Neural cell (in vitro differentiated cells): ENCODE results near the gene RNF19B. TPM values are rescaled to one million over a fixed set of nuclear protein-coding genes. Genes with fewer than 3 reads are reported as not detected.

Experiments
- H2AFZ ChIP-seq: fragments of 200-600, 300-800 bp; sonication (generic), shearing (Covaris generic); 2 replicates; pipeline ENCODE4 v1.6.0; 2014; ENCODE audit warnings: low read depth, mild to moderate bottlenecking, antibody characterized with exemption, low read length, moderate library complexity
- H3F3A ChIP-seq: fragments of 200-600 bp; shearing (Covaris generic); 2 replicates; pipeline ENCODE4 v1.6.1; 2016; ENCODE audit warnings: mild to moderate bottlenecking, moderate library complexity, mixed read lengths, antibody characterized with exemption, low read length; ENCODE audit not compliant: insufficient read depth, poor library complexity, severe bottlenecking
- H3K27ac ChIP-seq: fragments of 200-600, 300-800 bp; sonication (generic), shearing (Covaris generic); 2 replicates; pipeline ENCODE4 v1.5.1; 2014; ENCODE audit warnings: mild to moderate bottlenecking, low read length, moderate library complexity
- H3K27me3 ChIP-seq: fragments of 300-800, 200-600 bp; sonication (generic), shearing (Covaris generic); 2 replicates; pipeline ENCODE4 v1.6.0; 2014; ENCODE audit warnings: mild to moderate bottlenecking, low read depth, low read length, moderate library complexity; ENCODE audit not compliant: insufficient read depth
- H3K36me3 ChIP-seq: fragments of 300-800, 200-600 bp; sonication (generic), shearing (Covaris generic); 2 replicates; pipeline ENCODE4 v1.5.1; 2014; ENCODE audit warnings: mild to moderate bottlenecking, antibody characterized with exemption, low read length, moderate library complexity; ENCODE audit not compliant: insufficient read depth
- H3K4me2 ChIP-seq: fragments of 300-800, 200-600 bp; sonication (generic), shearing (Covaris generic); 2 replicates; pipeline ENCODE4 v1.6.0; 2014; ENCODE audit warnings: mild to moderate bottlenecking, low read length
- H3K4me3 ChIP-seq: fragments of 300-800, 200-600 bp; sonication (generic), shearing (Covaris generic); 2 replicates; pipeline ENCODE4 v1.5.1; 2014; ENCODE audit warnings: mild to moderate bottlenecking, low read length, moderate library complexity
- H3K79me2 ChIP-seq: fragments of 200-600 bp; shearing (Covaris generic); replicated peaks from 2 replicates; pipeline ENCODE4 v1.6.0; 2014; ENCODE audit warnings: mild to moderate bottlenecking, low read length, moderate library complexity; ENCODE audit not compliant: insufficient read depth
- H3K9ac ChIP-seq: fragments of 300-800, 200-600 bp; sonication (generic), shearing (Covaris generic); 2 replicates; pipeline ENCODE4 v1.6.1; 2016; ENCODE audit warnings: mild to moderate bottlenecking, low read length, mixed read lengths
- H3K9me2 ChIP-seq: fragments of 200-600 bp; shearing (Covaris generic); 2 replicates; pipeline ENCODE4 v1.6.1; 2016; ENCODE audit warnings: mild to moderate bottlenecking, low read length, mixed read lengths; ENCODE audit not compliant: insufficient read depth
- H3K9me3 ChIP-seq: fragments of 200-600, 300-800 bp; sonication (generic), shearing (Covaris generic); 2 replicates; pipeline ENCODE4 v1.6.1; 2016; ENCODE audit warnings: mild to moderate bottlenecking, mixed run types, low read length, moderate library complexity, mixed read lengths
- H4K20me1 ChIP-seq: fragments of 200-600 bp; shearing (Covaris generic); 2 replicates; pipeline ENCODE4 v1.6.1; 2016; ENCODE audit warnings: mild to moderate bottlenecking, mixed run types; ENCODE audit not compliant: insufficient read depth
- CTCF ChIP-seq: fragments of 450-650 bp; IDR thresholded peaks from 2 replicates; pipeline ENCODE4 v1.5.1; 2014; ENCODE audit warnings: antibody characterized with exemption, mild to moderate bottlenecking, moderate library complexity; ENCODE audit not compliant: poor library complexity, severe bottlenecking
- EP300 ChIP-seq: fragments of 450-650 bp; conservative IDR thresholded peaks from 2 replicates; pipeline ENCODE4 v1.6.1; 2014; ENCODE audit warnings: antibody characterized with exemption, mild to moderate bottlenecking, moderate library complexity; ENCODE audit not compliant: poor library complexity, severe bottlenecking
- EZH2 ChIP-seq: fragments of 200-600, 300-800 bp; shearing (Covaris generic), sonication (generic); IDR thresholded peaks from 2 replicates; pipeline ENCODE4 v1.6.1; 2014; ENCODE audit warnings: antibody characterized with exemption, low read length, borderline replicate concordance, mild to moderate bottlenecking; ENCODE audit not compliant: insufficient read depth, poor library complexity, severe bottlenecking
- MXI1 ChIP-seq: fragments of 450-650 bp; conservative IDR thresholded peaks from 2 replicates; pipeline ENCODE4 v1.6.1; 2014; ENCODE audit warnings: antibody characterized with exemption, mild to moderate bottlenecking; ENCODE audit not compliant: poor library complexity, severe bottlenecking
- POLR2AphosphoS5 ChIP-seq: IDR thresholded peaks from 2 replicates; pipeline ENCODE4 v1.6.1; 2012
- RAD21 ChIP-seq: fragments of 450-650 bp; conservative IDR thresholded peaks from 2 replicates; pipeline ENCODE4 v1.6.1; 2014; ENCODE audit warnings: antibody characterized with exemption, mild to moderate bottlenecking, moderate library complexity
- REST ChIP-seq: IDR thresholded peaks from 2 replicates; pipeline ENCODE4 v1.6.1; 2012; ENCODE audit warnings: borderline replicate concordance
- SMC3 ChIP-seq: fragments of 450-650 bp; conservative IDR thresholded peaks from 2 replicates; pipeline ENCODE4 v1.6.1; 2014; ENCODE audit warnings: antibody characterized with exemption, mild to moderate bottlenecking, moderate library complexity; ENCODE audit not compliant: poor library complexity
- TAF1 ChIP-seq: IDR thresholded peaks from 2 replicates; pipeline ENCODE4 v1.6.1; 2012; ENCODE audit warnings: low read depth
- polyA plus RNA-seq: library from polyadenylated mRNA; depleted of rRNA; stranded (reverse); fragments of >200 nt; gene quantifications from 2 replicates; pipeline ENCODE4 v1.2.3, GENCODE V29; 2014

The RNF19B gene
- polyA plus RNA-seq, 1 donor from 2014 or later, result 22.1 TPM

GRCh38 chr1:32960342-32960741, 4.3 kb downstream of the RNF19B start:
- H3K4me3 ChIP-seq, result no peak overlapping the region

DNA sequence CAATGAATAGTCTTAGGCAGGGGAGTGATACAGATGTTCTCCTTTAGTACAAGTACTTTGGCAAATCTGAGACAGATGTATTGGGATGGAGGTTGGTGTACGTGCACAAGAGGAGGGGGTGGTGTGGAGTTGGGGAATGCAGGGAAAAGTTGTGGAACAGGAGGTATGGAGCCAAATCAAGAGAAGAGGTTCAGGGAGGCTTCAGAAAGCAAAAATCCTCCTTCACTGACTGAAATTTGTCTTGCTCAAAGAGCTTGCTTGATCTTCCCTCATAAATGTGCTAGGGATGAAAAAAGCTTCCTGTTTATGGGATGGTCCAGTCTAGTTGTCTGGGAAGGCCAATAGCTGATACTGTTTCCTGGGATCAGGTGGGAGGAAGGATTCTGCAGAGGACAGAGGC, 5.8 kb downstream of the RNF19B start:
- Histone ChIP-seq H2AFZ (no peak overlapping the region), H3F3A (no peaks in the 10 kb centered on the region), H3K9me2 (no peaks in the 10 kb centered on the region), H3K27me3 (no peaks in the 10 kb centered on the region), H3K27ac (no peak overlapping the region), H4K20me1 (peaks cover 4% of the 10 kb centered on the region), H3K9me3 (no peaks in the 10 kb centered on the region), H3K9ac (no peak overlapping the region), H3K4me3 (no peak overlapping the region), H3K79me2 (peaks cover 67% of the 10 kb centered on the region), H3K36me3 (no peaks in the 10 kb centered on the region), H3K4me2 (no peak overlapping the region)
- no peak for TF ChIP-seq TAF1
- TF ChIP-seq EP300, result no peak
- no peak for TF ChIP-seq SMC3
- no peak for TF ChIP-seq RAD21
- no peak for TF ChIP-seq EZH2
- no peak for TF ChIP-seq POLR2AphosphoS5
- TF ChIP-seq MXI1, result no peak
- no peak for TF ChIP-seq CTCF

More at GRCh38 chr1:32960342-32960741, 4.3 kb downstream of the RNF19B start:
- no peak overlapping the region for H3K4me2 ChIP-seq
- no peak overlapping the region for H3K9ac ChIP-seq
- no peaks in the 10 kb centered on the region for H3K27me3 ChIP-seq
- no peaks in the 10 kb centered on the region for H3K9me2 ChIP-seq
- TF ChIP-seq EZH2 (no peak), MXI1 (no peak), EP300 (no peak), RAD21 (no peak), POLR2AphosphoS5 (no peak), SMC3 (no peak), CTCF (no peak), TAF1 (no peak), REST (no peak)
- H3K27ac ChIP-seq, result no peak overlapping the region
- H2AFZ ChIP-seq, result no peak overlapping the region
- peaks cover 4% of the 10 kb centered on the region for H4K20me1 ChIP-seq
- H3F3A ChIP-seq, result no peaks in the 10 kb centered on the region
- H3K79me2 ChIP-seq, result peaks cover 59% of the 10 kb centered on the region
- no peaks in the 10 kb centered on the region for H3K36me3 ChIP-seq
- H3K9me3 ChIP-seq, result no peaks in the 10 kb centered on the region
